HCT116 (cell line): ENCODE measurements around the gene CDHR5. TPM values are rescaled to one million over a fixed set of nuclear protein-coding genes. Genes with fewer than 3 reads are reported as not detected.

ENCODE experiments used
- ATAC-seq: fragments of 200-7000 bp; cut with Tn5 transposase; 2 replicates; pipeline ENCODE4 v1.9.1; 2020; ENCODE audit warnings: mild to moderate bottlenecking, moderate library complexity
- BruUV-seq: library from RNA; stranded (reverse); fragments of 400-500 nt; replicated peaks from 2 replicates; lab custom pipeline; 2021; lab: Mats Ljungman, UMichigan
- CTCF ChIA-PET: fragments of 300-600 bp; sonication (Branson Sonifier 250); formaldehyde crosslinking; loops from one replicate; lab custom pipeline; 2021; ENCODE audit warnings: antibody characterized with exemption; lab: Charles Lee
- POLR2A ChIA-PET: fragments of 300-600, 350-600 bp; sonication (Branson Sonifier 250); formaldehyde crosslinking; loops from one replicate; lab custom pipeline; 2021; ENCODE audit warnings: antibody characterized with exemption; lab: Charles Lee
- RAD21 ChIA-PET, 2 experiments: fragments of 300-600 bp; sonication (Branson Sonifier 250); formaldehyde crosslinking; loops; one replicate each; lab custom pipeline; 2023; ENCODE audit warnings: low total read pairs in 2 of 2; ENCODE audit not compliant: uncharacterized antibody in 2 of 2, unreplicated experiment in 2 of 2, low non-redundant PET in 1 of 2; lab: Charles Lee
- DNase-seq: peaks from one replicate; pipeline ENCODE4 v3.0.0-alpha.2; 2010; ENCODE audit warnings: low read depth, low spot score
- H2AFZ ChIP-seq: fragments of 200-600 bp; shearing (Covaris generic), sonication (generic); 2 replicates; pipeline ENCODE4 v1.6.1; 2017; ENCODE audit warnings: low read depth, mixed run types, mixed read lengths, antibody characterized with exemption, low read length; ENCODE audit not compliant: poor library complexity, severe bottlenecking
- H3K27ac ChIP-seq: 2 replicates; pipeline ENCODE4 v1.5.1; 2012; ENCODE audit warnings: low read depth, low read length
- H3K27me3 ChIP-seq: fragments of 200-600 bp; sonication (generic); 2 replicates; pipeline ENCODE4 v1.6.1; 2016; ENCODE audit warnings: mixed run types, low read length, mixed read lengths; ENCODE audit not compliant: insufficient read depth
- H3K36me3 ChIP-seq, 2 experiments: fragments of 200-500 bp in 1 of 2; fragments of 200-600 bp in 1 of 2; sonication (Bioruptor generic) in 1 of 2; sonication (generic) in 1 of 2; 2 replicates each; pipeline versions ENCODE4 v1.5.1 to v1.6.1; 2014 to 2016; ENCODE audit warnings: low read length in 2 of 2, inconsistent platforms in 1 of 2, mixed read lengths in 1 of 2, mixed run types in 1 of 2; ENCODE audit not compliant: insufficient read depth in 2 of 2, control insufficient read depth in 1 of 2
- H3K4me1 ChIP-seq, 2 experiments: fragments of 200-600 bp in 1 of 2; sonication (generic) in 1 of 2; 2 replicates each; pipeline versions ENCODE4 v1.5.1 to v1.6.1; 2012 to 2017; ENCODE audit warnings: low read length in 2 of 2, inconsistent platforms in 1 of 2, mild to moderate bottlenecking in 1 of 2, mixed read lengths in 1 of 2, mixed run types in 1 of 2, moderate library complexity in 1 of 2; ENCODE audit not compliant: insufficient read depth in 2 of 2, control insufficient read depth in 1 of 2
- H3K4me2 ChIP-seq: fragments of 200-600 bp; sonication (generic); 2 replicates; pipeline ENCODE4 v1.6.1; 2017; ENCODE audit warnings: mixed run types, low read length, mixed read lengths
- H3K4me3 ChIP-seq, 2 experiments: fragments of 200-600 bp in 1 of 2; sonication (generic) in 1 of 2; replicated peaks in 1 of 2; 2 replicates each; pipeline ENCODE4 v1.5.1; 2011 to 2016; ENCODE audit warnings: low read length in 2 of 2, control low read depth in 1 of 2, low read depth in 1 of 2, mild to moderate bottlenecking in 1 of 2, mixed read lengths in 1 of 2, mixed run types in 1 of 2
- H3K79me2 ChIP-seq: fragments of 200-600 bp; sonication (generic); 2 replicates; pipeline ENCODE4 v1.6.1; 2017; ENCODE audit warnings: mild to moderate bottlenecking, mixed run types, low read length, moderate library complexity, mixed read lengths; ENCODE audit not compliant: insufficient read depth
- H3K9ac ChIP-seq: fragments of 200-600 bp; sonication (generic); 2 replicates; pipeline ENCODE4 v1.6.1; 2016; ENCODE audit warnings: low read length, mixed read lengths
- H3K9me2 ChIP-seq: fragments of 200-600 bp; sonication (generic), shearing (Covaris generic); 2 replicates; pipeline ENCODE4 v1.6.1; 2017; ENCODE audit warnings: mixed run types, mild to moderate bottlenecking, moderate library complexity; ENCODE audit not compliant: insufficient read depth
- H3K9me3 ChIP-seq, 2 experiments: fragments of 200-500 bp in 1 of 2; fragments of 200-600 bp in 1 of 2; sonication (Bioruptor generic) in 1 of 2; sonication (generic) in 1 of 2; 2 replicates each; pipeline ENCODE4 v1.6.1; 2014 to 2017; ENCODE audit warnings: low read length in 2 of 2, mixed read lengths in 2 of 2, inconsistent platforms in 1 of 2, low read depth in 1 of 2, mild to moderate bottlenecking in 1 of 2, mixed run types in 1 of 2, moderate library complexity in 1 of 2; ENCODE audit not compliant: control insufficient read depth in 1 of 2, insufficient read depth in 1 of 2
- H4K20me1 ChIP-seq: fragments of 200-600 bp; sonication (generic), shearing (Covaris generic); 2 replicates; pipeline ENCODE4 v1.6.1; 2017; ENCODE audit warnings: mixed run types, mild to moderate bottlenecking, moderate library complexity; ENCODE audit not compliant: insufficient read depth
- ATF3 ChIP-seq: IDR thresholded peaks from 2 replicates; pipeline ENCODE4 v1.6.1; 2012
- EZH2 ChIP-seq: fragments of 200-600 bp; sonication (generic); IDR thresholded peaks from 2 replicates; pipeline ENCODE4 v1.6.1; 2017; ENCODE audit warnings: antibody characterized with exemption, mixed run types
- FOSL1 ChIP-seq: IDR thresholded peaks from 2 replicates; pipeline ENCODE4 v1.6.1; 2012; ENCODE audit warnings: low read depth
- JUND ChIP-seq: IDR thresholded peaks from 2 replicates; pipeline ENCODE4 v1.6.1; 2012
- MAX ChIP-seq: IDR thresholded peaks from 2 replicates; pipeline ENCODE4 v1.6.1; 2012
- POLR2A ChIP-seq: IDR thresholded peaks from 2 replicates; pipeline ENCODE4 v1.7.0; 2011; ENCODE audit warnings: borderline replicate concordance; ENCODE audit not compliant: insufficient read depth, insufficient read length; ENCODE audit errors: extremely low read depth
- POLR2AphosphoS5 ChIP-seq: IDR thresholded peaks from 2 replicates; pipeline ENCODE4 v1.6.1; 2011; ENCODE audit warnings: mild to moderate bottlenecking, low read depth, low read length, moderate library complexity
- RAD21 ChIP-seq: IDR thresholded peaks from 2 replicates; pipeline ENCODE4 v1.6.1; 2012; ENCODE audit warnings: low read depth, mild to moderate bottlenecking
- REST ChIP-seq: IDR thresholded peaks from 2 replicates; pipeline ENCODE4 v1.6.1; 2012; ENCODE audit warnings: low read depth
- SP1 ChIP-seq: IDR thresholded peaks from 2 replicates; pipeline ENCODE4 v1.6.1; 2012; ENCODE audit warnings: low read depth
- YY1 ChIP-seq: IDR thresholded peaks from 2 replicates; pipeline ENCODE4 v1.6.1; 2011; ENCODE audit warnings: low read length, low read depth, moderate library complexity, mild to moderate bottlenecking; ENCODE audit not compliant: insufficient replicate concordance; ENCODE audit errors: extremely low read depth
- ZNF274 ChIP-seq: fragments of 200-500 bp; sonication (Bioruptor generic); IDR thresholded peaks from 2 replicates; pipeline ENCODE4 v1.6.1; 2014; ENCODE audit warnings: mild to moderate bottlenecking, low read depth, low read length, inconsistent platforms
- intact Hi-C: fragments of 100-400 bp; cut with micrococcal nuclease; formaldehyde crosslinking; loops from 2 replicates; pipeline ENCODE4 v1.10.0; 2022
- total RNA-seq: library from RNA; stranded (reverse); gene quantifications from one replicate; pipeline ENCODE4 v1.2.1, GENCODE V29; 2021; ENCODE audit not compliant: unreplicated experiment

CDHR5 gene
- total RNA-seq, 1 experiment from 2014 or later = not detected

GRCh38 chr11:646214-646613 lies 21.5 kb upstream of the CDHR5 start:
- no peaks in the 10 kb centered on the region for H4K20me1 ChIP-seq
- H3K9me3 ChIP-seq = no peaks in the 10 kb centered on the region
- DNase-seq (no peak), ATAC-seq (no peak)
- CTCF ChIA-PET = no interaction called here
- H3K4me1 ChIP-seq = no peaks in the 10 kb centered on the region
- RAD21 ChIA-PET = no interaction called here
- no peak overlapping the region for H3K9ac ChIP-seq
- no peak overlapping the region for H3K4me3 ChIP-seq
- TF ChIP-seq POLR2AphosphoS5 (no peak), ATF3 (no peak), ZNF274 (no peak), REST (no peak), EZH2 (no peak), POLR2A (no peak), JUND (no peak), MAX (no peak), FOSL1 (no peak), RAD21 (no peak), SP1 (no peak), YY1 (no peak)
- POLR2A ChIA-PET = no interaction called here
- H3K36me3 ChIP-seq = no peaks in the 10 kb centered on the region; a peak in 1 of 4 replicates
- no peak overlapping the region for H3K4me2 ChIP-seq
- no peaks in the 10 kb centered on the region for H3K9me2 ChIP-seq
- no TSS peak for BruUV-seq
- no peaks in the 10 kb centered on the region for H3K79me2 ChIP-seq
- H2AFZ ChIP-seq = no peak overlapping the region
- H3K27ac ChIP-seq = no peak overlapping the region
- intact Hi-C loops = no loop called here
- no peaks in the 10 kb centered on the region for H3K27me3 ChIP-seq
